ENCODE measurements around the gene AKT1S1. TPM values are rescaled to one million over a fixed set of nuclear protein-coding genes. Genes with fewer than 3 reads are reported as not detected.

AKT1S1 gene
- total and polyA plus RNA-seq, 2 donors (not counting 3 experiments of a cell fraction or from before 2014, with no cell fraction given): 64.2 to 68.3 TPM

DNA sequence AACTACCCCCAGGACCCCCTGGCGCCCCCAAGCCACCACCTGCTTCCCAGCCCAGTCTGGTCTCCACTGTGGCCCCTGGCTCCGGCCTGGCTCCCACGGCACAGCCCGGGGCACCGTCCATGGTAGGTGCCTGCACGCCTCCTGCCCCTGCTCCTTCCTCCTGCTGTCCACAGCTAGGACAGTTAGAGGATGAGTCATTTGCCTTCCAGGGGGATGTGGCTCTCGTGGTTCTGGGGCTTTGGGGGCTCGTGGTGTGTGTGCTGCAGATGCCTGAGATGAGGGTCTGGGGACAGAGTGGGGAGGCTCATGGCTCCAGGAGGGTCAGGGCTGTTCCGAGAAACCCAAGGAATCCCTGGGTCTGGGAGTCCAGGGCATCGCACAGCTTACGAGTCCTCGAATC, 46.4 kb downstream of the AKT1S1 start:
- Histone ChIP-seq H2AFZ (ENCODE audit: low read depth, low read length) (no peak overlapping the region), H3K27me3 (ENCODE audit: control insufficient read depth in 2 of 2, insufficient read depth in 2 of 2, low read length in 2 of 2) (no peaks in the 10 kb centered on the region), H3K4me2 (ENCODE audit: insufficient read depth, low read length) (no peak overlapping the region), H3K4me1 (ENCODE audit: control insufficient read depth, extremely low read depth, insufficient read depth, low read length) (peaks cover 8% of the 10 kb centered on the region), H3K9me3 (replicated peaks; ENCODE audit: control insufficient read depth, insufficient read depth, low read length) (no peaks in the 10 kb centered on the region), H3K36me3 (ENCODE audit: control insufficient read depth in 2 of 2, extremely low read depth in 1 of 2, insufficient read depth in 2 of 2, low read length in 2 of 2) (peaks cover 11 to 60% of the 10 kb centered on the region in 2 experiments), H3K27ac (ENCODE audit: insufficient read depth, low read depth, low read length) (no peak overlapping the region), H3K4me3 (replicated peaks in 1 of 3; ENCODE audit: insufficient read depth in 1 of 3, low read depth in 1 of 3, low read length in 3 of 3) (no peak overlapping the region), H3K9me1 (replicated peaks; ENCODE audit: control insufficient read depth, extremely low read depth, insufficient read depth, low read length) (no peaks in the 10 kb centered on the region), H3K79me2 (ENCODE audit: control insufficient read depth, insufficient read depth, low read length) (no peaks in the 10 kb centered on the region), H3K9ac (replicated peaks; ENCODE audit: extremely low read depth, insufficient read depth, low read length) (no peak overlapping the region), H4K20me1 (replicated peaks; ENCODE audit: control insufficient read depth, extremely low read depth, insufficient read depth, low read length) (no peaks in the 10 kb centered on the region)
- ChIA-PET POLR2A (no interaction called here), CTCF (no interaction called here)
- TF ChIP-seq, protein P1, sequence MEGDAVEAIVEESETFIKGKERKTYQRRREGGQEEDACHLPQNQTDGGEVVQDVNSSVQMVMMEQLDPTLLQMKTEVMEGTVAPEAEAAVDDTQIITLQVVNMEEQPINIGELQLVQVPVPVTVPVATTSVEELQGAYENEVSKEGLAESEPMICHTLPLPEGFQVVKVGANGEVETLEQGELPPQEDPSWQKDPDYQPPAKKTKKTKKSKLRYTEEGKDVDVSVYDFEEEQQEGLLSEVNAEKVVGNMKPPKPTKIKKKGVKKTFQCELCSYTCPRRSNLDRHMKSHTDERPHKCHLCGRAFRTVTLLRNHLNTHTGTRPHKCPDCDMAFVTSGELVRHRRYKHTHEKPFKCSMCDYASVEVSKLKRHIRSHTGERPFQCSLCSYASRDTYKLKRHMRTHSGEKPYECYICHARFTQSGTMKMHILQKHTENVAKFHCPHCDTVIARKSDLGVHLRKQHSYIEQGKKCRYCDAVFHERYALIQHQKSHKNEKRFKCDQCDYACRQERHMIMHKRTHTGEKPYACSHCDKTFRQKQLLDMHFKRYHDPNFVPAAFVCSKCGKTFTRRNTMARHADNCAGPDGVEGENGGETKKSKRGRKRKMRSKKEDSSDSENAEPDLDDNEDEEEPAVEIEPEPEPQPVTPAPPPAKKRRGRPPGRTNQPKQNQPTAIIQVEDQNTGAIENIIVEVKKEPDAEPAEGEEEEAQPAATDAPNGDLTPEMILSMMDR (IDR thresholded peaks at IDR 0.05; ENCODE audit: extremely low read depth in 1 of 2, insufficient read depth in 1 of 2, low read depth in 1 of 2, low read length in 2 of 2): no peak
- TF ChIP-seq POLR2A (IDR thresholded peaks at IDR 0.05; ENCODE audit: low read depth, low read length) (no peak), GATA2 (IDR thresholded peaks at IDR 0.05; ENCODE audit: insufficient read depth, insufficient read length, low read depth, low read length) (no peak), JUN (IDR thresholded peaks at IDR 0.05; ENCODE audit: borderline replicate concordance, insufficient read depth, insufficient read length, low read depth) (no peak), EZH2 (IDR thresholded peaks at IDR 0.05; ENCODE audit: borderline replicate concordance, low read depth, low read length, severe bottlenecking) (no peak), POLR2AphosphoS5 (IDR thresholded peaks at IDR 0.05; ENCODE audit: insufficient read depth, low read depth, low read length) (no peak), FOS (IDR thresholded peaks at IDR 0.05; ENCODE audit: borderline replicate concordance, insufficient read depth, low read length) (no peak), MYC (IDR thresholded peaks at IDR 0.05; ENCODE audit: low read depth, low read length) (no peak)
- TF ChIP-seq, protein P2, sequence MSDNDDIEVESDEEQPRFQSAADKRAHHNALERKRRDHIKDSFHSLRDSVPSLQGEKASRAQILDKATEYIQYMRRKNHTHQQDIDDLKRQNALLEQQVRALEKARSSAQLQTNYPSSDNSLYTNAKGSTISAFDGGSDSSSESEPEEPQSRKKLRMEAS (IDR thresholded peaks at IDR 0.05; ENCODE audit: insufficient read depth, insufficient read length): no peak
- intact Hi-C loops (cut with micrococcal nuclease) (no loop called here), dilution Hi-C loops (cut with MboI; ENCODE audit: extremely low pct_ligation_motif_present, low sequenced_read_pairs) (no loop called here)
- no peak for DNase-seq (ENCODE audit: low read depth, low spot score)
- FAIRE-seq: no peak
- BruUV-seq (replicated peaks): no TSS peak

Measured in endothelial cell of umbilical vein (primary cell).